Left colon (tissue), 2 donors: ENCODE measurements around the gene TMEM145. TPM values are rescaled to one million over a fixed set of nuclear protein-coding genes. Genes with fewer than 3 reads are reported as not detected.

Experiments
- ATAC-seq: fragments of 200-7000 bp; cut with Tn5 transposase; one replicate; pipeline ENCODE4 v1.9.1; 2020; ENCODE audit warnings: mild to moderate bottlenecking, moderate library complexity
- DNase-seq, 2 donors: peaks; one replicate each; pipeline ENCODE4 v3.0.0-alpha.2; 2020
- intact Hi-C, 2 donors: fragments of 100-400 bp; cut with DNase I in 1 of 2; cut with micrococcal nuclease in 1 of 2; formaldehyde crosslinking; loops; one replicate each; pipeline versions ENCODE4 v1.11.2 to v1.14.0; 2022; cut with DNase I, micrococcal nuclease
- total RNA-seq, 2 donors: library from RNA; stranded (reverse); fragmentation: NEBNext Ultra II Directional; extraction: Animal tissue kit (Norgen Biotek cat#: 25700); gene quantifications; one replicate each; pipeline ENCODE4 v1.2.1, GENCODE V29; 2021
- donor health status: DM: no; HTN: no; CAD: no.
- donor health status: DM: yes; HTN: yes; CAD: no.

Gene TMEM145
- total RNA-seq, 2 donors from 2014 or later, result 0.21 to 0.25 TPM

DNA sequence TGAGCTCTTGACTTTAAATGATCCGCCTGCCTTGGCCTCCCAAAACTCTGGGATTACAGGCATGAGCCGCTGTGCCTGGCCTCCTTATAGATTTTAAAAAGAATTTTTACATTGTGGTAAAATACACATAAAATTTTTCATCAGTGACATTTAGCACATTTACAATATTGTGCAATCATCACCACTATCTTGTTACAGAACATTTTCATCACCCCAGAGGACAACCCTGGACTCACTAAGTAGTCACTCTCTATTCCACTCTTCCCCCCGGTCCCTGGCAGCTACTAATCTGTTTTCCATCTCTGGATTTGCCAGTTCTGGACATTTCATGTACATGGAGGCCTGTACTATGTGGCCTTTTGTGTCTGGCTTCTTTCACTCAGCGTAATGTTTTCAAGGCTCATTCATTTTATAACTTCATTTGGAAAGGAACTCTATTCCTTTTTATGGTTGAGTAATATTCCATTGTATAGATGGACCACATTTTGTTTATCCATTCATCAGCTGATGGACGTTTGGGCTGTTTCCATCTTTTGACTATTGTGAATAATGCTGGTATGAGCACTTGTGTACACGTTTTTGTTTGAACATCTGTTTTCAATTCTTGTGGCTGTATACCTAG is 32.2 kb downstream of the TMEM145 start:
- DNase-seq (no peak), ATAC-seq (no peak)
- intact Hi-C loops, result no loop called here

GRCh38 chr19:42348211-42348610 is 35.1 kb downstream of the TMEM145 start:
- no peak for DNase-seq
- no peak for ATAC-seq
- intact Hi-C loops, result no loop called here

DNA sequence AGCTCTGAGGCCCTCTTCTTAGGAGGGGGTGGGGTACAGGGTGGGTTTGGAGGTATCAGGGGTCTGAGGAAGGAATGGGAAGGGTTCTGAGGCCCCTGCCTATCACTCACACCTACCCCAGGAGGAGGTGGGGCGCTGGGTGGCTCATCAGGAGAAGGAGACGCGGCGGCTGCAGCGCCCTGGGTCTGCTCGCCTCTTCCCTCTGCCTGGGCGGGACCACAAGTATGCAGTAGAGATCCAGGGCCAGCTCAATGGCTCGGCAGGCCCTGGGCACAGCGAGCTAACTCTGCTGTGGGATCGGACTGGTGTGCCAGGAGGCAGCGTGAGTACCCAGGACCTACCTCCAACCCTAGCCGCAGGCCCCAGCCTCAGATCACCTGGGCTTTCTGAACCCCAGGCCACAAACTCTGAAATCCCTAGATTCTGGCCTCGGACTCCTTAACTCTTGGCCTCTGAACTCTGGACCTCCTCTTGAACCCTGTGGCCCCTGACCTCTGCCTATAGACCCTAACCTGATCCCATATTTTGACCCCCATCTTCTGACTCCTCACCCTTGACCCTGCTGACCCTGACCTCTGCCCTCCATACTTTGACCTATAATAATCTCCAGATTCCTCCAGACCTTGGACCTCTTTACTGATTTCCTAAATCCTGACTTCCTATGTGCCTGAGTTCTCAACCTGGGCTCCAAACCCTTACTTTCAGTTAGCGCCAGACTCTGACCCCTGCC is 36.4 kb downstream of the TMEM145 start:
- intact Hi-C loops, result no loop called here
- ATAC-seq (no peak), DNase-seq (no peak)

DNA sequence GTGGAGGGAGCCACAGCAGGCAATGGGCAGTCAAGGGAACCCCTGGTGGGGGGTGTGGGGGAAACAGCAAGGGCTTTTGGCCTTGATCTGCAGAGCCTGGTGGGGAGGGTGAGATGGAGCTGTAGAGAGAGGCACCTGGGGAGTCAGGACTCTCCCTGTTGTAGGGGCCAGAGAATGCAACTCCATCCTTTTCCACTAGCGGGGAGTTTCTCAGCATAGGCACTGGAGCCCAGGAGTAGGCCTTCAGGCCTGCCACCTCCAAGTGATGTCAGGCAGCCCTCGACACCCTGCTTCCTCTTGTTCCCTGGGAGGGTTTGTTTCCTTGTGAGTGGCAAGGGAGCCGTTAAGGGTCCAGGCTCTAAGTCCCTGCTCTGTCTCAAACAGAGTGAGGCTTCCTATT is 37.3 kb downstream of the TMEM145 start:
- intact Hi-C loops, result no loop called here
- DNase-seq (no peak), ATAC-seq (no peak)

GRCh38 chr19:42351079-42351735 is 38.1 kb downstream of the TMEM145 start:
- ATAC-seq (no peak), DNase-seq (no peak)
- intact Hi-C loops, result no loop called here

- no peak for ATAC-seq
- intact Hi-C loops, result no loop called here
- DNase-seq, result no peak
Measured at GRCh38 chr19:42352301-42353259, 39.5 kb downstream of the TMEM145 start.

DNA sequence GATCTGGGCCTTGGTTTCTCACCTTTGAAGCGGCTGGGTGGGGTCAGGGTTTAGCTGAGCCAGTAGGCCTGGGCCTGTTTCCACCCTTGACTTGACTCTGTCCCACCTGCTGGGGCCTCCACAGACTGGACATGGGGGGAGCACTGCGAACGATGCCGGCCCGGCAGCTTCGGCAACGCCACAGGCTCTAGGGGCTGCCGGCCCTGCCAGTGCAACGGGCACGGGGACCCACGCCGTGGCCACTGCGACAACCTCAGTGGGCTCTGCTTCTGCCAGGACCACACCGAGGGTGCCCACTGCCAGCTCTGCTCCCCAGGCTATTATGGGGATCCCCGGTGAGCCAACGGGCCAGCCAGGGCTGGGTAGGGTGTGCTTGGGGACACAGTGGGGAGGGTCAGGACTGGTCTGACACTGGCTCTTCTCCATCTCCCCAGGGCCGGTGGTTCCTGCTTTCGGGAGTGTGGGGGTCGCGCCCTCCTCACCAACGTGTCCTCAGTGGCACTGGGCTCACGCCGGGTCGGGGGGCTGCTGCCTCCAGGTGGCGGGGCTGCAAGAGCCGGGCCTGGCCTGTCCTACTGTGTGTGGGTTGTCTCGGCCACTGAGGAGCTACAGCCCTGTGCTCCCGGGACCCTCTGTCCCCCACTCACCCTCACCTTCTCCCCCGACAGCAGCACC is 40.4 kb downstream of the TMEM145 start:
- DNase-seq (no peak), ATAC-seq (no peak)
- intact Hi-C loops, result no loop called here

GRCh38 chr19:42355896-42356295 is 42.8 kb downstream of the TMEM145 start:
- intact Hi-C loops, result no loop called here

GRCh38 chr19:42356686-42357085 is 43.6 kb downstream of the TMEM145 start:
- no peak for ATAC-seq
- intact Hi-C loops, result no loop called here
- no peak for DNase-seq

More at GRCh38 chr19:42355896-42356295, 42.8 kb downstream of the TMEM145 start:
- ATAC-seq (no peak), DNase-seq (no peak)

GRCh38 chr19:42357290-42357689 is 44.2 kb downstream of the TMEM145 start:
- ATAC-seq (no peak), DNase-seq (no peak)
- intact Hi-C loops, result no loop called here

DNA sequence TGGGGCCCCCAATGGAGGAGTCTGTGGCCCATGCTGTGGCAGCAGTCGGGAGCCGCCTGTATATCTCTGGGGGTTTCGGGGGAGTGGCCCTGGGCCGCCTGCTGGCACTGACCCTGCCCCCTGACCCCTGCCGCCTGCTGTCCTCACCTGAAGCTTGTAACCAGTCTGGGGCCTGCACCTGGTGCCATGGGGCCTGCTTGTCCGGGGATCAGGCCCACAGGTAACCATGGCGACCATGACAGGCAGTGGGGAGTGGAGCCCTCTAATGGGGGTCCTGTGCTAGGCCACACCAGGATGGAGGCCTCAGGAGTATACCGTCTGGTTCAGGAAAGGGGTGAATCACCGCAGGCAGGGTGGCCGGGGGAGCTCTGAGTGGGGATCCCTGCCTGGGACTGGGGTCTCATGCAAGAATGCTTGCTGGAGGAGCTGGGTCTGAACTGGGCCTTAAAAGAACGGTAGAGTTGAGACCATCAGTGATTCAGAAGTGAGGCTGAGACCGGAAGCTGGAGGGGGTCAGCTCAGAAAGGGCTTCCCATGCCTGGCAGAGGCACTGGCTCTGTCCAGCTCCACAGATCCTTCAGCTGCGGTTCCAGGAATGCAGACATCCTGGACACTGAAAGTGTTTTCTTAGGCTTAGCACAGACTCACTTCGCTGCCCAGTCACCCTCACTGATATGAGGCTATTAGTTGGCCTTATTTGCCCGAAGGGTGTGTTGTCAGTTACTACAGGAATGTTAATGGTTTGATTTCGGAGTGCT is 47.9 kb downstream of the TMEM145 start:
- intact Hi-C loops, result no loop called here
- ATAC-seq, result no peak

GRCh38 chr19:42361545-42361910 is 48.4 kb downstream of the TMEM145 start:
- DNase-seq (no peak), ATAC-seq (no peak)
- intact Hi-C loops, result no loop called here

More for the DNA sequence above, 47.9 kb downstream of the TMEM145 start:
- no peak for DNase-seq

GRCh38 chr19:42362342-42362741 is 49.2 kb downstream of the TMEM145 start:
- ATAC-seq (no peak), DNase-seq (no peak)
- intact Hi-C loops, result no loop called here

DNA sequence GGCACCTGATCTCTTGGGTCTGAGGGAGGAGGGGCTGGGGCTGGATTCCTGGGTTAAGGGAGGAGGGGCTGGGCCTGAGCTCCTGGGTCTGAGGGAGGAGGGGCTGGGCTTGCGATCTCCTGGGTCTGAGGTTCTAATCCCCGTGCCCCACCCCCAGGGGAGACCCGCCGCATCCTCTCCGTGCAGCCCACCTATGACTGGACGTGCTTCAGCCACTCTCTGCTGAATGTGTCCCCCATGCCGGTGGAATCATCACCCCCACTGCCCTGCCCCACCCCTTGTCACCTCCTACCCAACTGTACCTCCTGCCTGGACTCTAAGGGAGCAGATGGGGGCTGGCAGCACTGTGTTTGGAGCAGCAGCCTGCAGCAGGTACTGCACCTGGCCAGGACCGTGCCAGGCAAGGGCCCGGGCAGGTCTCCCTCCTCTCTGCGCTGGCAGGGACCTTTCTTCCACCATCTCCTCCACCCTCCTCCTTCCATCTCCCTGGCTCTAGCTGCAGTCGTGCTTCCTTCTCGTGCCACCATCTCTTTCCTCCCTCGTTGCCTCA is 49.9 kb downstream of the TMEM145 start:
- DNase-seq, result no peak
- ATAC-seq, result no peak
- intact Hi-C loops, result no loop called here

- intact Hi-C loops, result no loop called here
- ATAC-seq, result no peak
Measured at GRCh38 chr19:42363614-42364346, 50.7 kb downstream of the TMEM145 start.

GRCh38 chr19:42366673-42367072 is 53.6 kb downstream of the TMEM145 start:
- ATAC-seq (no peak), DNase-seq (no peak)
- intact Hi-C loops, result no loop called here

More at GRCh38 chr19:42363614-42364346, 50.7 kb downstream of the TMEM145 start:
- DNase-seq, result no peak

DNA sequence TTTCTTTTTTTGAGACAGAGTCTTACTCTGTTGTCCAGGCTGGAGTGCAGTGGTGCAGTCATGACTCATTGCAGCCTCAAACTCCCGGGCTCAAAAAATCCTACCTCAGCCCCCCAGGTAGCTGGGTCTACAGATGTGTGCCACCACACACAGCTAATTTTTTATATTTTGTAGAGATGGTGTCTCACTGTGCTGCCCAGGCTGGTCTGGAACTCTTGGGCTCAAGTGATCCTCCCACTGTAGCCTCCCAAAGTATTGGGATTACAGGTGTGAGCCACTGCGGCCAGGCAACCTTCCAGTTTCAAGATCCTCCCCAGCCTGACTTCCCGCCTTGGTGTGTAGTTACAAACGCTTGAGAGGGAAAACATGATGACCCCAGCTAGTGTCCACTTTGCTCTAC is 54.8 kb downstream of the TMEM145 start:
- DNase-seq, result no peak
- intact Hi-C loops, result no loop called here
- no peak for ATAC-seq
